Mesenchymal stem cell (in vitro differentiated cells and primary cell): ENCODE measurements around the gene GTF3C1.

Experiments
- DNase-seq: peaks from one replicate; pipeline ENCODE4 v3.0.0-alpha.2; 2013
- H2AFZ ChIP-seq: one replicate; pipeline ENCODE4 v1.6.1; 2013; ENCODE audit warnings: low read depth, mild to moderate bottlenecking, control low read depth, inconsistent platforms, low read length, moderate library complexity
- H2AK5ac ChIP-seq: 2 replicates; pipeline ENCODE4 v1.6.1; 2013; ENCODE audit warnings: low read length, moderate library complexity, mild to moderate bottlenecking, inconsistent platforms; ENCODE audit not compliant: severe bottlenecking
- H2BK120ac ChIP-seq: one replicate; pipeline ENCODE4 v1.6.1; 2013; ENCODE audit warnings: low read depth, mild to moderate bottlenecking, inconsistent platforms, low read length, moderate library complexity
- H2BK12ac ChIP-seq, 2 experiments: one replicate each; pipeline ENCODE4 v1.6.1; 2013; ENCODE audit warnings: inconsistent platforms in 2 of 2, low read length in 2 of 2, mild to moderate bottlenecking in 2 of 2, moderate library complexity in 2 of 2, control low read depth in 1 of 2
- H2BK15ac ChIP-seq: one replicate; pipeline ENCODE4 v1.6.1; 2013; ENCODE audit warnings: mild to moderate bottlenecking, low read depth, inconsistent platforms; ENCODE audit not compliant: poor library complexity, severe bottlenecking
- H2BK5ac ChIP-seq: 2 replicates; pipeline ENCODE4 v1.6.1; 2013; ENCODE audit warnings: low read depth, mild to moderate bottlenecking, low read length, control low read depth, inconsistent platforms; ENCODE audit not compliant: poor library complexity, severe bottlenecking
- H3K14ac ChIP-seq, 2 experiments: one replicate each; pipeline ENCODE4 v1.6.1; 2013; ENCODE audit warnings: inconsistent platforms in 2 of 2, low read length in 2 of 2, control low read depth in 1 of 2, mild to moderate bottlenecking in 1 of 2, moderate library complexity in 1 of 2
- H3K18ac ChIP-seq, 2 experiments: one replicate each; pipeline ENCODE4 v1.6.1; 2013; ENCODE audit warnings: inconsistent platforms in 2 of 2, low read length in 2 of 2, control low read depth in 1 of 2, low read depth in 1 of 2, mild to moderate bottlenecking in 1 of 2
- H3K23ac ChIP-seq, 2 experiments: one replicate each; pipeline ENCODE4 v1.6.1; 2013; ENCODE audit warnings: inconsistent platforms in 2 of 2, low read length in 2 of 2, mild to moderate bottlenecking in 2 of 2, moderate library complexity in 2 of 2, control low read depth in 1 of 2
- H3K27ac ChIP-seq: 2 replicates; pipeline ENCODE4 v1.5.1; 2013; ENCODE audit warnings: mild to moderate bottlenecking, moderate library complexity, low read length, control low read depth, inconsistent platforms; ENCODE audit not compliant: poor library complexity, severe bottlenecking
- H3K27me3 ChIP-seq, 2 experiments: 2 replicates each; pipeline versions ENCODE4 v1.6.1 to v1.7.0; 2013; ENCODE audit warnings: low read length in 2 of 2, mild to moderate bottlenecking in 2 of 2, moderate library complexity in 2 of 2, control low read depth in 1 of 2, inconsistent platforms in 1 of 2; ENCODE audit not compliant: control insufficient read depth in 1 of 2, insufficient read depth in 1 of 2
- H3K36me3 ChIP-seq, 2 experiments: 2 replicates each; pipeline versions ENCODE4 v1.6.1 to v1.7.0; 2013; ENCODE audit warnings: low read length in 2 of 2, control low read depth in 1 of 2, inconsistent platforms in 1 of 2, low read depth in 1 of 2, mild to moderate bottlenecking in 1 of 2; ENCODE audit not compliant: insufficient read depth in 2 of 2, control insufficient read depth in 1 of 2
- H3K4ac ChIP-seq, 2 experiments: one replicate each; pipeline ENCODE4 v1.6.1; 2013; ENCODE audit warnings: inconsistent platforms in 2 of 2, low read length in 2 of 2, mild to moderate bottlenecking in 2 of 2, moderate library complexity in 2 of 2, control low read depth in 1 of 2, low read depth in 1 of 2
- H3K4me1 ChIP-seq: 2 replicates; pipeline ENCODE4 v1.6.1; 2013; ENCODE audit warnings: low read depth, low read length, control low read depth; ENCODE audit not compliant: control insufficient read depth, insufficient read depth
- H3K4me2 ChIP-seq: 2 replicates; pipeline ENCODE4 v1.6.1; 2013; ENCODE audit warnings: low read length, mild to moderate bottlenecking, inconsistent platforms; ENCODE audit not compliant: poor library complexity, severe bottlenecking
- H3K4me3 ChIP-seq, 2 experiments: 2 replicates each; pipeline versions ENCODE4 v1.5.1 to v1.7.0; 2013; ENCODE audit warnings: low read length in 2 of 2, mild to moderate bottlenecking in 2 of 2, control low read depth in 1 of 2, low read depth in 1 of 2; ENCODE audit not compliant: insufficient read depth in 1 of 2
- H3K79me1 ChIP-seq: replicated peaks from 2 replicates; pipeline ENCODE4 v1.6.1; 2013; ENCODE audit warnings: mild to moderate bottlenecking, control low read depth, low read length, inconsistent platforms; ENCODE audit not compliant: poor library complexity, severe bottlenecking
- H3K9ac ChIP-seq: 2 replicates; pipeline ENCODE4 v1.7.0; 2013; ENCODE audit warnings: mild to moderate bottlenecking, low read length, moderate library complexity
- H3K9me3 ChIP-seq: 2 replicates; pipeline ENCODE4 v1.7.0; 2013; ENCODE audit warnings: mild to moderate bottlenecking, low read length; ENCODE audit not compliant: control insufficient read depth
- H4K8ac ChIP-seq: one replicate; pipeline ENCODE4 v1.6.1; 2013; ENCODE audit warnings: inconsistent platforms, mild to moderate bottlenecking, low read length, moderate library complexity
- H4K91ac ChIP-seq: one replicate; pipeline ENCODE4 v1.6.1; 2013; ENCODE audit warnings: mild to moderate bottlenecking, low read length, inconsistent platforms
- WGBS: methylation state at CpG from one replicate; pipeline ENCODE4 v1.1.7; 2013; ENCODE audit warnings: mixed read lengths; 5-methylcytosine and 5-hydroxymethylcytosine counted together

Gene GTF3C1

DNA sequence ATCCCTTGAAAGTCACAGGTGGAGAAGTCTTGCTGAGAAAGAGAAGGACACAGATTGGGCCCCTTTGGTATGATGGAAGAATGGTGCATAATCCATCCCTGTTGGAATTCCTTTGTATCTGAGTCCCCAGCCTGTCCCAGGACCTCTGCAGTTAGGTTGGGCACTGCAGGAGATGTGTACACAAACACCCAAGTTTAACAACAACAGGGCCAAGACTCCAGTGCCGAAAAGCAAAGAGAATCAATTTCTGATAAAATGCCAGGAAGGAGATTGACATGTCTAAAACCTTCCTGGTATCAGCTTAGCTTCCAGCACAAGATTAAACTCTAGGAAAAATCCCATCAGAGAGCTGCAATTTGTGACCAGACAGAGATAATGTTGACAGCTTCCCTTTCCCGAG lies 33.2 kb upstream of the GTF3C1 start:
- Histone ChIP-seq H3K79me1 (peaks cover 12% of the 10 kb centered on the region), H4K91ac (no peak overlapping the region), H3K14ac (no peak overlapping the region), H2BK5ac (no peak overlapping the region), H2BK12ac (no peak overlapping the region), H3K9me3 (peaks cover 6% of the 10 kb centered on the region), H3K36me3 (peaks cover 3 to 25% of the 10 kb centered on the region in 2 experiments), H3K4me1 (peaks cover 11% of the 10 kb centered on the region), H4K8ac (no peak overlapping the region), H2AFZ (no peak overlapping the region), H2AK5ac (no peak overlapping the region), H3K4me3 (no peak overlapping the region), H3K27ac (no peak overlapping the region), H3K27me3 (no peaks in the 10 kb centered on the region), H2BK120ac (no peak overlapping the region), H3K9ac (no peak overlapping the region), H3K23ac (no peak overlapping the region), H3K18ac (no peak overlapping the region), H2BK15ac (no peak overlapping the region), H3K4ac (no peak overlapping the region), H3K4me2 (no peak overlapping the region)
- 25% methylated on average over 2 of the region's 2 CpGs for WGBS
- no peak for DNase-seq

DNA sequence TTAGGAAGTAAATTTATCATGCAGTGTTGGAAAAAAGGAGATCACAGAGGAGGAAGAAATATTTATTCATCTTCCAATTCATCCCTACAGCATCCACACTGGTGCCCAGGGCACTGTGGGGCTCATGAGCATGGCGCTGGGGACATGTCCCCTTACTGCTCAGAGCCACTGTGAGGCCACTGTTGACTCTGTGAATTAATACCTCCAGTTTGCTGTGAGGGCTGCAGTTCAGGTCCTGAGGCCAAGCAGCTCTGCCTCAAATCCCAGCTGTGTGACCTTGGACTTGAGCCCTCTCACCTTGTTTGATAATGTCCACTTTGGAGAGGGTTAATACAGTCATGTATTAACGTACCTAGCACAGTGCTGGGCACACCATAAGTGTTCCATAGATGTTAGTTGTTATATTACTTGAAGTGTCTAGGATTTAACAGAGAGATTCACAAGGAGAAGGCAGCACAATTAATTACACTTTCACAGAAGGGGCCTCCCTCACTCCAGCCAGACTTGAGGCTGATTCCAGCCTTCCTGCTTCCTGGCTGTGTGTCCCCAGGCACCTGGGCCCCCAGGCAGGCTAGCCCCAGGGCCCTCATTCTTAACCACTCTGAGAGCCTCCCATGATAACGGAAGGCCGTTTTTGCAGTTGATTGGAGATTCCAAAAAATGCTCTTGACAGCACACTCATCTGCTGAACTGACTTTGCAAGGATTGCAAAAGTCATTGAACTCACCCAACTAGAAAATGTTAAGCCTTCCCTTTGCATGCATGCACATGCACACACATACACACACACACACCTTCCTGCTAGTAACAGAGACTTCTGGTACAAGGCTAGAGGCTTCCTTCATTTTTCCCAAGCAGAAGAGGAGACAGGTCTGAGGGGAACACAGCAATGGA lies 29.6 kb upstream of the GTF3C1 start:
- Histone ChIP-seq H2BK5ac (no peak overlapping the region), H3K4me1 (peaks cover 11% of the 10 kb centered on the region), H2BK15ac (no peak overlapping the region), H2AFZ (no peak overlapping the region), H3K36me3 (peaks cover 9 to 33% of the 10 kb centered on the region in 2 experiments), H3K23ac (peak overlapping the region in 1 of 2 experiments; percentile 23), H3K18ac (peak overlapping the region; percentile 9 to 73), H2BK120ac (no peak overlapping the region), H3K4me3 (peak overlapping the region in 1 of 2 experiments; percentile 1), H3K27me3 (no peaks in the 10 kb centered on the region), H2BK12ac (peak overlapping the region; percentile 28 to 65), H3K79me1 (peaks cover 13% of the 10 kb centered on the region), H4K8ac (no peak overlapping the region), H3K4me2 (no peak overlapping the region), H3K9me3 (no peaks in the 10 kb centered on the region), H3K9ac (peak overlapping the region; percentile 26), H2AK5ac (peak overlapping the region; percentile 95), H3K4ac (no peak overlapping the region), H3K14ac (no peak overlapping the region), H4K91ac (peak overlapping the region; percentile 49), H3K27ac (peak overlapping the region; percentile 89)
- DNase-seq: peak; percentile 16
- 82% methylated on average over 4 of the region's 4 CpGs for WGBS

DNA sequence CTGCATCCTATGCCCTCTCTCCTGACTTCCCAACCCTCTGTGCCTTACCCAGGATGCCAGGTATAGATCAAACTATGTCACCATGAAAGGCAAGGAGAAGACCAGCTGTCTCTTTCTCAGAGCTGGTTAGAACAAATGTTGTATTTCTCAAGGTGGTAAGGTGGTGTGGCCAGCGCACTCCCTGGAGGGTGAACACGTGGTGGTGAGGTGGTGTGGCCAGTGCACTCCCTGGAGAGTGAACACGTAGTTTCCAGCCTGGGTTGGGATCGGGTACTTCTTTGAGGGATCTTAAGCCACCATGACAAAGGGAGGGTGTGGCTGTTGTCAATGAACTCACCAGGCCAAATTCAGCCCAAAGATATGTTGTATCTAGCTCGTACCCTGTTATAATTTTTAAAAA lies 27.0 kb upstream of the GTF3C1 start:
- Histone ChIP-seq H2AFZ (no peak overlapping the region), H3K4ac (no peak overlapping the region), H3K14ac (no peak overlapping the region), H2BK5ac (no peak overlapping the region), H2BK120ac (no peak overlapping the region), H2BK12ac (no peak overlapping the region), H3K23ac (no peak overlapping the region), H3K4me1 (peaks cover 13% of the 10 kb centered on the region), H3K27me3 (no peaks in the 10 kb centered on the region), H4K8ac (peak overlapping the region; percentile 39), H3K9ac (no peak overlapping the region), H3K27ac (no peak overlapping the region), H3K36me3 (peaks cover 14 to 20% of the 10 kb centered on the region in 2 experiments), H3K4me3 (no peak overlapping the region), H2AK5ac (no peak overlapping the region), H3K9me3 (no peaks in the 10 kb centered on the region), H3K18ac (no peak overlapping the region), H3K4me2 (no peak overlapping the region), H2BK15ac (no peak overlapping the region), H4K91ac (no peak overlapping the region), H3K79me1 (peaks cover 22% of the 10 kb centered on the region)
- no peak for DNase-seq
- WGBS: 81% methylated on average over 5 of the region's 5 CpGs

DNA sequence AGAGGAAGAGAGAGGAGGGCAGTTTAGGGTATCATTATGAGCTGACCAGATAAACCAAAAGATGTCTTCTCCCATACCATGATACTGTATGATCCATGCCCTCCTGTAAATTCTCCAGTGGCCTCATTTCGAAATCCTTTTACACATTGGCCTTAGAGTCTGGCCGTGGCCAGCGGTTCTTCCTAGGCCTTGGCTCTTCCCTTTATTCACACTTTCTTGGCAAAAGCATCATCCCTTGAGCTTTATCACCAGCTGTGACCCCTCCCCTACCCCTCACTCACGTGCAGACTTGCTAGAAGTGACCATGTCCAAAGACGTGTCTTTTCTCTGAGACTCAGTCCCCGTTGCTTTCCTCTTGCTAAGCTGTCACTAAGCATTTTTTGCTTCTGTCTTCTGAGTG lies 23.0 kb upstream of the GTF3C1 start:
- H2AFZ ChIP-seq: no peak overlapping the region
- no peak overlapping the region for H3K14ac ChIP-seq
- H3K4me3 ChIP-seq: peak overlapping the region in 1 of 2 experiments; percentile 11
- H3K9me3 ChIP-seq: no peaks in the 10 kb centered on the region
- WGBS: 95% methylated on average over 6 of the region's 6 CpGs
- no peak overlapping the region for H2BK120ac ChIP-seq
- peaks cover 2% of the 10 kb centered on the region for H3K4me1 ChIP-seq
- H2BK15ac ChIP-seq: no peak overlapping the region
- no peak overlapping the region for H2AK5ac ChIP-seq
- H3K4ac ChIP-seq: no peak overlapping the region
- no peak overlapping the region for H3K23ac ChIP-seq
- no peak overlapping the region for H3K27ac ChIP-seq
- no peak overlapping the region for H4K91ac ChIP-seq
- peaks cover 16 to 18% of the 10 kb centered on the region in 2 experiments for H3K36me3 ChIP-seq
- peaks cover 36% of the 10 kb centered on the region for H3K79me1 ChIP-seq
- no peak overlapping the region for H2BK5ac ChIP-seq
- DNase-seq: no peak
- no peak overlapping the region for H2BK12ac ChIP-seq
- H3K27me3 ChIP-seq: no peaks in the 10 kb centered on the region
- peak overlapping the region; percentile 41 for H3K9ac ChIP-seq
- no peak overlapping the region for H3K18ac ChIP-seq
- no peak overlapping the region for H4K8ac ChIP-seq
- no peak overlapping the region for H3K4me2 ChIP-seq
